Glomerular visceral epithelial cell (primary cell): Measurements from ENCODE around the gene IGF1R.
"Not testable (repeated sequence)": the region's sequence is repeated elsewhere in the genome, so short reads cannot be mapped to it uniquely, and the experiment has no call there.

Experiments used
- DNase-seq: peaks from one replicate; pipeline ENCODE4 v3.0.0-alpha.2; 2016; ENCODE audit errors: extremely low spot score

Gene IGF1R

DNA sequence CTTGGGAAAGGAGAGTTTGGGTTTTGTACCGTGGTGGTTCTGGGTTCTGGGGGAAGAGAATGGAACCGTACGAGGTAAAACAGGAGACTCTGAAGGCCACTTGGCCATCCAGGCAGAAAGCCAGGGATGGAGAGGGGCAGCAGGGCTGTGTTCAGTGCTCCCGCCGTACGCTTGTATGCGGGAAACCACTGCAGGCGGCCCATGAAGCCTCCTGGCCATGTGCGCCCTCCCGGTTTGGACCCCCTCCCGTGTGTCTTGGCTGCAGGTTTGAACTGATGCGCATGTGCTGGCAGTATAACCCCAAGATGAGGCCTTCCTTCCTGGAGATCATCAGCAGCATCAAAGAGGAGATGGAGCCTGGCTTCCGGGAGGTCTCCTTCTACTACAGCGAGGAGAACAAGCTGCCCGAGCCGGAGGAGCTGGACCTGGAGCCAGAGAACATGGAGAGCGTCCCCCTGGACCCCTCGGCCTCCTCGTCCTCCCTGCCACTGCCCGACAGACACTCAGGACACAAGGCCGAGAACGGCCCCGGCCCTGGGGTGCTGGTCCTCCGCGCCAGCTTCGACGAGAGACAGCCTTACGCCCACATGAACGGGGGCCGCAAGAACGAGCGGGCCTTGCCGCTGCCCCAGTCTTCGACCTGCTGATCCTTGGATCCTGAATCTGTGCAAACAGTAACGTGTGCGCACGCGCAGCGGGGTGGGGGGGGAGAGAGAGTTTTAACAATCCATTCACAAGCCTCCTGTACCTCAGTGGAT is 308.6 kb downstream of the IGF1R start:
- DNase-seq, result no peak

- no peak for DNase-seq
These were observed 309.3 kb downstream of the IGF1R start for GRCh38 chr15:98957655-98958054.

DNA sequence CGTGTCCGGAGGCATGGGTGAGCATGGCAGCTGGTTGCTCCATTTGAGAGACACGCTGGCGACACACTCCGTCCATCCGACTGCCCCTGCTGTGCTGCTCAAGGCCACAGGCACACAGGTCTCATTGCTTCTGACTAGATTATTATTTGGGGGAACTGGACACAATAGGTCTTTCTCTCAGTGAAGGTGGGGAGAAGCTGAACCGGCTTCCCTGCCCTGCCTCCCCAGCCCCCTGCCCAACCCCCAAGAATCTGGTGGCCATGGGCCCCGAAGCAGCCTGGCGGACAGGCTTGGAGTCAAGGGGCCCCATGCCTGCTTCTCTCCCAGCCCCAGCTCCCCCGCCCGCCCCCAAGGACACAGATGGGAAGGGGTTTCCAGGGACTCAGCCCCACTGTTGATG is 309.7 kb downstream of the IGF1R start:
- DNase-seq, result no peak

GRCh38 chr15:98958918-98959639 is 310.7 kb downstream of the IGF1R start:
- no peak for DNase-seq

GRCh38 chr15:98959640-98960007 is 311.3 kb downstream of the IGF1R start:
- DNase-seq, result no peak

DNA sequence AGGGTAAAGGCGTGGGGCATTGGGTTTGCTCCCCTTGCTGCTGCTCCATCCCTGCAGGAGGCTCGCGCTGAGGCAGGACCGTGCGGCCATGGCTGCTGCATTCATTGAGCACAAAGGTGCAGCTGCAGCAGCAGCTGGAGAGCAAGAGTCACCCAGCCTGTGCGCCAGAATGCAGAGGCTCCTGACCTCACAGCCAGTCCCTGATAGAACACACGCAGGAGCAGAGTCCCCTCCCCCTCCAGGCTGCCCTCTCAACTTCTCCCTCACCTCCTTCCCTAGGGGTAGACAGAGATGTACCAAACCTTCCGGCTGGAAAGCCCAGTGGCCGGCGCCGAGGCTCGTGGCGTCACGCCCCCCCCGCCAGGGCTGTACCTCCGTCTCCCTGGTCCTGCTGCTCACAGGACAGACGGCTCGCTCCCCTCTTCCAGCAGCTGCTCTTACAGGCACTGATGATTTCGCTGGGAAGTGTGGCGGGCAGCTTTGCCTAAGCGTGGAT is 312.3 kb downstream of the IGF1R start:
- no peak for DNase-seq

DNA sequence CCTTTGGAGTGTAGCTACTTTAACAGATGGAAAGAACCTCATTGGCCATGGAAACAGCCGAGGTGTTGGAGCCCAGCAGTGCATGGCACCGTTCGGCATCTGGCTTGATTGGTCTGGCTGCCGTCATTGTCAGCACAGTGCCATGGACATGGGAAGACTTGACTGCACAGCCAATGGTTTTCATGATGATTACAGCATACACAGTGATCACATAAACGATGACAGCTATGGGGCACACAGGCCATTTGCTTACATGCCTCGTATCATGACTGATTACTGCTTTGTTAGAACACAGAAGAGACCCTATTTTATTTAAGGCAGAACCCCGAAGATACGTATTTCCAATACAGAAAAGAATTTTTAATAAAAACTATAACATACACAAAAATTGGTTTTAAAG is 315.1 kb downstream of the IGF1R start:
- no peak for DNase-seq

GRCh38 chr15:98964466-98965133 is 316.3 kb downstream of the IGF1R start:
- no peak for DNase-seq

GRCh38 chr15:98965134-98965491 is 316.8 kb downstream of the IGF1R start:
- not testable (repeated sequence) for DNase-seq

DNA sequence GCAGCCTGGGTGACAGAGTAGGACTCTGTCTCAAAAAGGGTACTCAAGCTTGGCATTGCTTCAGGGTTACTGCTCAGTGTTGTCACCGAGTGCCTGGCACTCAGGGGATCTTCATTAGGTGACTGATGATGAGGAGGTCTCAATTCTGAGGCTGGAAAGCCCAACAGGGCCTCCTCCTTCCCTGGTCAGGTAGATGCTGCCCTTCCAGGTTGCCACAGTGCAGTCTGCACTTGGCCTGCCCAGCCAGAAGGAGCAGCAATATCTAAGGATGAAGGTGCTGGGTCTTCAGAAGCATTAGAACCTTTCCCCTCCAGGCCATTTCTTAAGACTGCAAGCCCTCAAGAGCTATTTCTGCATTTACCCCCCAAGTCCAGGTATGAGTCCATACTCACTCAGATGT is 317.3 kb downstream of the IGF1R start:
- no peak for DNase-seq

- peak; percentile 11 for DNase-seq
These were observed 317.9 kb downstream of the IGF1R start for GRCh38 chr15:98966091-98966787.

DNA sequence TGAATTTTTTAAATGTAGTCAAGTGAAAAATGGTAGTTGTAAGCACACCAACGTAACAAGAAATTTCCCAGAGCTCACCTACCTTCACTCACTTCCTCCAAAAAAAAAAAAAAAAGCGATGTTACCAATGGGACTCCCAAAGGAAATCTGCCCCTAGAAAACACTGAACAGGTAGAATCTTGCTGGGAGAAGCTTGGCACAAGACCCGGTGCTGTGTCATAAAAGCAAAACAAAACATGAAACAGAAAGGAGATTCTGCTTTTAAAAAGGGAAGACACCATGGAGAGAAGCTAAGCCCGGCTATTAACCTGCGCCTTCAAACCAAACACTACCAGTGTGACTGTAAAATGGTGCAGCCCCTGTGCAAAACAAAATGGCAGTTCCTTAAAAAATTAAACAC is 318.8 kb downstream of the IGF1R start:
- no peak for DNase-seq

GRCh38 chr15:98967916-98968315 is 319.6 kb downstream of the IGF1R start:
- no peak for DNase-seq

GRCh38 chr15:98968576-98968975 is 320.2 kb downstream of the IGF1R start:
- DNase-seq, result peak; percentile 25

- no peak for DNase-seq
These were observed 320.9 kb downstream of the IGF1R start for GRCh38 chr15:98969126-98969735.

DNA sequence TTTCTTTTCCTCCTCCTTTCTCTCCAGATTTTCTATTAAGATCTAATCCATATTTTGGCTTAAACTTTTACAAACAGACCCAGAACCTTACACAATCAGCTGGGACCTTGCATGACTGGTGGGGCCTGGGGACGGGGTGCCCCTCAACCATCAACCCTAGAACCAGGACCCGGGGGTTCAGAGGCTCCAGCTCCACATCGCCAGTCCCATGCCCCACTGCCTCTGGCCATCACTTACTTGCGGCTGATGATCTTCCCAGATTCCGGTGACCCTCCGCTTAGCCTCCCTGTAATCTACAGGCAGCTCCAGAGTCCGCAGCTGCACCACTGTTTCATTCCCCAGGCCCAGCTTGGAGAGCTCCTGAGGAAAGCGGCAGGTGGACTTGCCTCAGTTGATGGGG is 322.5 kb downstream of the IGF1R start:
- DNase-seq, result no peak

DNA sequence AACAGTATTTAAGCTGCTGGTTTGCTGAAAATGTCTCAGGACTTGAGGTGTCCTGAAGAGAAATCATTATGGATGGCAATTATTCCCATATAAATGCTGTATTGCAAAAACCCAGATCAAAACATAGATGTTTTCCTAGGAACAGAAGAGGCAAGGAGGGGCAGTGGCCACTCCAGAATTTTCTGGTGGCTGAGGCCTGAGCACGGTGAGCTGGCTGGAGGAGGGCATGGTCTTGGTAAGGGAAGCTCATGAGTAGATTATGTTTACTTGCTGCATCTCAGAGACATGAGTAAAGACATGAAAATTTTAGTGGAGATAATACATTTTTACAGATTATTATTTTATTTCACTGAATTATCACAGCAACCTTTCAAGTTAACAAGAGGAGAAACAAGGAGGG is 328.2 kb downstream of the IGF1R start:
- no peak for DNase-seq

- DNase-seq, result no peak
These were observed 329.1 kb downstream of the IGF1R start for GRCh38 chr15:98977441-98977840.

DNA sequence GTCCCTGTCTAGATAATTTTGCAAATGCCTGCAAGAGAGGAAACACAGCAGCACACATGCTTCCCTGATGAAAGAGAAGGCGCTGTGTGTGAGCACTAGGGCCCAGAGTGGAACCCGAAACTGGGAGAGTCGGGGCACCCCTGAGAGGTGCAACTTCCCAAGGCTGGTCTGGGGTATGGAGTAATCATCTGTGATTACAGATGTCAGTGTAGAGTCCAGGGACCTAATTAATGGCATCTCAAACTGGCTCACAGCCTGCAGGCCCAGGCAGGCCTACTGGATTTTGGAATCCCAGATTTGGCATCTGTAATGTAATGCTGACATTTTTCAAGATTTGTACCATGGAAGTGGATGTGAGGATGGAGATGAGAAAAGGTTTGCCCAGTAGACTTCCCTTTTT is 329.8 kb downstream of the IGF1R start:
- DNase-seq, result no peak

GRCh38 chr15:98980899-98981228 is 332.5 kb downstream of the IGF1R start:
- DNase-seq, result no peak

- DNase-seq, result no peak
These were observed 333.7 kb downstream of the IGF1R start for GRCh38 chr15:98981851-98982722.
